HG02852 (cell line): ENCODE data around the gene TRAPPC6A.
A peak's percentile ranks its signal among the peaks of the same experiment; 100 is the strongest.

Source experiments
- ATAC-seq: cut with Tn5 transposase; IDR thresholded peaks from one replicate; pipeline ENCODE4 v1.9.1; 2021; ENCODE audit warnings: mild to moderate bottlenecking, moderate library complexity; ENCODE audit not compliant: unreplicated experiment

Gene TRAPPC6A

GRCh38 chr19:45177817-45178261 lies at the start of gene TRAPPC6A:
TSS of gene TRAPPC6A (minus strand) at chr19:45178237. CDS start at chr19:45178218, 19 bp downstream.
- ATAC-seq = peak; percentile 8

GRCh38 chr19:45224645-45225044 lies 46.6 kb upstream of the TRAPPC6A start:
- no peak for ATAC-seq

- no peak for ATAC-seq
Observed at GRCh38 chr19:45223879-45224278, 45.8 kb upstream of the TRAPPC6A start.

GRCh38 chr19:45222724-45223123 lies 44.7 kb upstream of the TRAPPC6A start:
- no peak for ATAC-seq

GRCh38 chr19:45218911-45219743 lies 41.1 kb upstream of the TRAPPC6A start:
- no peak for ATAC-seq

GRCh38 chr19:45218426-45218825 lies 40.4 kb upstream of the TRAPPC6A start:
- no peak for ATAC-seq

- ATAC-seq = no peak
Observed at GRCh38 chr19:45217957-45218334, 39.9 kb upstream of the TRAPPC6A start.

- no peak for ATAC-seq
Observed at GRCh38 chr19:45217193-45217956, 39.3 kb upstream of the TRAPPC6A start.

- no peak for ATAC-seq
Observed at GRCh38 chr19:45216667-45217066, 38.6 kb upstream of the TRAPPC6A start.

- ATAC-seq = no peak
Observed at GRCh38 chr19:45215391-45216191, 37.6 kb upstream of the TRAPPC6A start.

- ATAC-seq = no peak
Observed at GRCh38 chr19:45213031-45213430, 35.0 kb upstream of the TRAPPC6A start.

GRCh38 chr19:45211751-45212381 lies 33.8 kb upstream of the TRAPPC6A start:
- ATAC-seq = no peak

GRCh38 chr19:45206328-45206727 lies 28.3 kb upstream of the TRAPPC6A start:
- no peak for ATAC-seq

- no peak for ATAC-seq
Observed at GRCh38 chr19:45205810-45206209, 27.8 kb upstream of the TRAPPC6A start.

- ATAC-seq = no peak
Observed at GRCh38 chr19:45202637-45203036, 24.6 kb upstream of the TRAPPC6A start.

- ATAC-seq = no peak
Observed at GRCh38 chr19:45200568-45200967, 22.5 kb upstream of the TRAPPC6A start.

GRCh38 chr19:45195764-45196163 lies 17.7 kb upstream of the TRAPPC6A start:
- ATAC-seq = no peak

GRCh38 chr19:45191375-45191774 lies 13.3 kb upstream of the TRAPPC6A start:
- no peak for ATAC-seq

- no peak for ATAC-seq
Observed at GRCh38 chr19:45189971-45190370, 11.9 kb upstream of the TRAPPC6A start.

GRCh38 chr19:45187421-45188100 lies 9.5 kb upstream of the TRAPPC6A start:
- ATAC-seq = no peak
